ENCODE measurements around the gene IL11. TPM values are rescaled to one million over a fixed set of nuclear protein-coding genes. Genes with fewer than 3 reads are reported as not detected.
A peak's percentile ranks its signal among the peaks of the same experiment; 100 is the strongest.

IL11 gene
- under 1 TPM in 1 of 4 donors, not detected in 3; 0.66 TPM for total RNA-seq

DNA sequence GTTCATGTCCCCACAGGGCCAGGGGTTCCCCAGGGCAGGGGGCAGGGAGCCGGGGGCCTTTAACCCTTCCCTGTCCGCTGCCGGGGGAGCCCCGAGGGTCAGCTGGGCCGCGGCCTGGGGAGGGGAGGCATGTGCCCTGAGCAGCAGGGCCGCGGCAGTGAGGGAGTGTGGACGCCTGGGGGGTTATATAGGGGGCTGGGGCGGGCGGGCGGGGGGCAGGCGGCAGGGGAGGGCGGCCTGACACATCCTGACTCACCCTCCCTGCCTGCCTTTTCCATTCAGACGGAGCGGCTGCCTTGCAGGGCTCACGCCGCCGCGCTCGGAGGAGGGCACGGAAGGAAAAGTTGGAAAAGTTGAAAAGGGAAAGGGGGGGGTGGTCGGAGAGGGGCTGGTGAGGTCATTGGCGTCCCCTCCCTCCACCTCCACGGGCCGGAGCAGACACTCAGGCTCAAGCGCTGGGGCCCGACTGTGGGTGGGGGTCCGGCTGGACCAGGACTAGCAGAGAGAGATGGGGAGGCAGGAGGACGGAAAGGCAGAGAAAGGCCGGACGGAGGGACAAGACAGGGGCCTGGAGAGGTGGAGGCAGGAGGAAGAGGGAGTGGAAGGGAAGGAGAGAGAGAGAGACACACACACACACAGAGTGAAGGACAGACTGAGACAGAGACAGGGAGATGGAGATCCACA, at the start of gene IL11:
Gene IL11, minus strand, starts transcription at position 159 of the 684 bp plus-strand sequence. Its CDS starts 153 bp downstream, at position 6.
- H3K36me3 ChIP-seq = no peaks in the 10 kb centered on the region
- no peak for TF ChIP-seq POLR2A (IDR thresholded peaks at IDR 0.05)
- TF ChIP-seq, protein P1, sequence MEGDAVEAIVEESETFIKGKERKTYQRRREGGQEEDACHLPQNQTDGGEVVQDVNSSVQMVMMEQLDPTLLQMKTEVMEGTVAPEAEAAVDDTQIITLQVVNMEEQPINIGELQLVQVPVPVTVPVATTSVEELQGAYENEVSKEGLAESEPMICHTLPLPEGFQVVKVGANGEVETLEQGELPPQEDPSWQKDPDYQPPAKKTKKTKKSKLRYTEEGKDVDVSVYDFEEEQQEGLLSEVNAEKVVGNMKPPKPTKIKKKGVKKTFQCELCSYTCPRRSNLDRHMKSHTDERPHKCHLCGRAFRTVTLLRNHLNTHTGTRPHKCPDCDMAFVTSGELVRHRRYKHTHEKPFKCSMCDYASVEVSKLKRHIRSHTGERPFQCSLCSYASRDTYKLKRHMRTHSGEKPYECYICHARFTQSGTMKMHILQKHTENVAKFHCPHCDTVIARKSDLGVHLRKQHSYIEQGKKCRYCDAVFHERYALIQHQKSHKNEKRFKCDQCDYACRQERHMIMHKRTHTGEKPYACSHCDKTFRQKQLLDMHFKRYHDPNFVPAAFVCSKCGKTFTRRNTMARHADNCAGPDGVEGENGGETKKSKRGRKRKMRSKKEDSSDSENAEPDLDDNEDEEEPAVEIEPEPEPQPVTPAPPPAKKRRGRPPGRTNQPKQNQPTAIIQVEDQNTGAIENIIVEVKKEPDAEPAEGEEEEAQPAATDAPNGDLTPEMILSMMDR (IDR thresholded peaks at IDR 0.05 in 4 of 5, conservative IDR thresholded peaks at IDR 0.05 in 1 of 5) = no peak
- peak within 1 kb of the TSS in 1 of 4 donors; percentile 11 for H3K4me3 ChIP-seq
- no peaks in the 10 kb centered on the region for H3K9me3 ChIP-seq
- intact Hi-C loops (cut with DNase I; ENCODE audit: low total_unique reads) (no loop called here), in situ Hi-C loops (cut with MboI; ENCODE audit: low sequenced_read_pairs in 4 of 4) (loop anchor here in 1 of 4 donors (10.0 kb wide), 1 partner anchor 294 kb away; no protein-coding TSS in a partner anchor)
- H3K4me1 ChIP-seq = no peaks in the 10 kb centered on the region
- no peak for ATAC-seq
- H3K27ac ChIP-seq = no peak within 1 kb of the TSS
- no peak for DNase-seq
- H3K27me3 ChIP-seq = peaks cover 60 to 75% (median 73%) of the 10 kb centered on the region in 3 donors

DNA sequence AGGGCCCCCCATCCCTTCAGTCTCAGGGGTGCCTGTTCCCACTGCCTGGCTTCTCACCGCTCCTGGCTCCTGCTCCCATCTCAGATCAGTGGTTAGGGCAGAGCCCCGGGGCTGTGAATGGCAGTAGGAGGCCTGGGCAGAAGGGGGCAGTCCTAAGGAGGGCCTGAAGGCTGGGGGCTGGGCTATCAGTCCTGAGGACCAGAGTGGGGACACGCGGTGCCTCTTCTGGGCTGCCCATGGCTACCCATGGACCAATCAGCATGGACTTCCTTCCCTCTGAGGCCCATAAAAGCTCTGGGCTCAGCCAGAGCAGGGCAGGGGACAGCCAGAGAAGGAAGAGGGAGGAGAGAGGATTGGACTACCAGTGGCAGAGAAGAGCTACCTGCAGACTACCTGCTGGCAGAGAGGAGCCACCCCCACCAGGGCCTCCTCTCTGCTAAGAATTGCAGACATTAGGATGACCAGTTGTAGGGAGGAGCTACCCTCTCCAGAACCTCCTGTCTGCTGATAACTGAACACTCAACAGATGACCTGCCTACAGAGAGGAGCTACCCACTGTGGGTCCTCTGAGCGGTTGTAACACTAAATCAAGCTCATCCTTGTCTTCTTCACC, 49.5 kb upstream of the IL11 start:
- H3K36me3 ChIP-seq = no peaks in the 10 kb centered on the region
- no peak for ATAC-seq
- no peaks in the 10 kb centered on the region for H3K9me3 ChIP-seq
- TF ChIP-seq, protein P1 (IDR thresholded peaks at IDR 0.05 in 4 of 5, conservative IDR thresholded peaks at IDR 0.05 in 1 of 5) = no peak
- no peak for TF ChIP-seq POLR2A (IDR thresholded peaks at IDR 0.05)
- no peak overlapping the region for H3K27ac ChIP-seq
- no peaks in the 10 kb centered on the region for H3K4me1 ChIP-seq
- in situ Hi-C loops (cut with MboI; ENCODE audit: low sequenced_read_pairs in 4 of 4) (loop anchor here in 1 of 4 donors (25.0 kb wide), 2 partner anchors 132 to 282 kb away; partner anchors contain the start of genes BRSK1, HSPBP1 and TNNT1), intact Hi-C loops (cut with DNase I; ENCODE audit: low total_unique reads) (no loop called here)
- H3K27me3 ChIP-seq = peaks cover 11 to 15% (median 11%) of the 10 kb centered on the region in 3 donors
- no peak overlapping the region for H3K4me3 ChIP-seq
- DNase-seq = no peak

DNA sequence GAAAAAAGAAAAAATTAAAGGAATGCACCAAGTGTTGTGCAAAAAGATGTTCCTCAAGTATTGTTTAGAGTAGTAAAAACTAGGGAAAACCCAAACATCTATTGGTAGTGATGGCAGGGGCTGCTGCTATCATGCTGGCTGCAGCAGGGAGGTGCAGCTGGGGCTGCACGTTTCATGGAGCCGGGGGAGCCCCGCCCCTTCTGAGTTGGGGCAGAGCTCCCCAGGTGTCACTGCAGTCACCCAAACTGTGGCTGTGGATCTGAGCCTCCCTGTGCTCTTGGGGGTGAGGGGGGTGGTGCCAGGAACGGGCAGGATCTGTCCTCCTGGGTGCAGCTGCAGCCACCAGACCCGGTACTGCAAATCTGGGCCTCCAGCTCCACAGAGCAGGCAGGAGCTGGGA, 48.8 kb upstream of the IL11 start:
- in situ Hi-C loops (cut with MboI; ENCODE audit: low sequenced_read_pairs in 4 of 4) (loop anchor here in 1 of 4 donors (25.0 kb wide), 2 partner anchors 132 to 282 kb away; partner anchors contain the start of genes BRSK1, HSPBP1 and TNNT1), intact Hi-C loops (cut with DNase I; ENCODE audit: low total_unique reads) (no loop called here)
- TF ChIP-seq, protein P1 (IDR thresholded peaks at IDR 0.05 in 4 of 5, conservative IDR thresholded peaks at IDR 0.05 in 1 of 5) = no peak
- TF ChIP-seq POLR2A (IDR thresholded peaks at IDR 0.05) = no peak
- no peaks in the 10 kb centered on the region for H3K36me3 ChIP-seq
- H3K27ac ChIP-seq = no peak overlapping the region
- ATAC-seq (no peak), DNase-seq (no peak)
- no peaks in the 10 kb centered on the region for H3K4me1 ChIP-seq
- no peaks in the 10 kb centered on the region for H3K9me3 ChIP-seq
- no peak overlapping the region for H3K4me3 ChIP-seq
- H3K27me3 ChIP-seq = peaks cover 5 to 15% (median 5%) of the 10 kb centered on the region in 3 donors

DNA sequence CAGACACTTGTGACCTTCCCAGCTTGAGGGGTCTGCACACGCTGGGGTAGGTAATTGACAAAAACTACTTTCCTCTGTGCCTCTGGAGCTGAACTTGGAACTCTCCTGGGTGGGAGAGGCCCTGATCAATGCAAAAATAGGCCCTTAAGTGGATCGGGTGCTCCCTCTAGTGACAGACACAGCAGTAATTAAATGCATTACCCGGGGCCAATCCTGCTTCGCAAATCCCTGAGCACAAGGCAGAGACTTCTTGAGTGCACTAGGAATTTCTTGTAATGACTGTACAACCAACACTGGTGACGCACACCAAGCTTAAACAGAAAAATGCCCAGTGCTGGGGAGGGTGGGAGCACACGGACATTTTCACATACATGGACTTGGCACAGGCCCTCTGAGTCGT, 47.9 kb upstream of the IL11 start:
- in situ Hi-C loops (cut with MboI; ENCODE audit: low sequenced_read_pairs in 4 of 4) = loop anchor here in 1 of 4 donors (25.0 kb wide), 2 partner anchors 131 to 281 kb away; partner anchors contain the start of genes BRSK1, HSPBP1 and TNNT1
- H3K9me3 ChIP-seq = no peaks in the 10 kb centered on the region
- no peak for DNase-seq
- TF ChIP-seq, protein P1 (IDR thresholded peaks at IDR 0.05 in 4 of 5, conservative IDR thresholded peaks at IDR 0.05 in 1 of 5) = peak in 3 of 5 experiments; percentile 40 to 46 (median 46)
- no peak for TF ChIP-seq POLR2A (IDR thresholded peaks at IDR 0.05)
- intact Hi-C loops (cut with DNase I; ENCODE audit: low total_unique reads) = no loop called here
- no peak for ATAC-seq
- H3K4me1 ChIP-seq = no peaks in the 10 kb centered on the region
- no peak overlapping the region for H3K27ac ChIP-seq
- no peak overlapping the region for H3K4me3 ChIP-seq
- H3K36me3 ChIP-seq = no peaks in the 10 kb centered on the region
- H3K27me3 ChIP-seq = peaks cover 5 to 15% (median 5%) of the 10 kb centered on the region in 3 donors
